ENCODE data around the gene FNBP1.

The FNBP1 gene

DNA sequence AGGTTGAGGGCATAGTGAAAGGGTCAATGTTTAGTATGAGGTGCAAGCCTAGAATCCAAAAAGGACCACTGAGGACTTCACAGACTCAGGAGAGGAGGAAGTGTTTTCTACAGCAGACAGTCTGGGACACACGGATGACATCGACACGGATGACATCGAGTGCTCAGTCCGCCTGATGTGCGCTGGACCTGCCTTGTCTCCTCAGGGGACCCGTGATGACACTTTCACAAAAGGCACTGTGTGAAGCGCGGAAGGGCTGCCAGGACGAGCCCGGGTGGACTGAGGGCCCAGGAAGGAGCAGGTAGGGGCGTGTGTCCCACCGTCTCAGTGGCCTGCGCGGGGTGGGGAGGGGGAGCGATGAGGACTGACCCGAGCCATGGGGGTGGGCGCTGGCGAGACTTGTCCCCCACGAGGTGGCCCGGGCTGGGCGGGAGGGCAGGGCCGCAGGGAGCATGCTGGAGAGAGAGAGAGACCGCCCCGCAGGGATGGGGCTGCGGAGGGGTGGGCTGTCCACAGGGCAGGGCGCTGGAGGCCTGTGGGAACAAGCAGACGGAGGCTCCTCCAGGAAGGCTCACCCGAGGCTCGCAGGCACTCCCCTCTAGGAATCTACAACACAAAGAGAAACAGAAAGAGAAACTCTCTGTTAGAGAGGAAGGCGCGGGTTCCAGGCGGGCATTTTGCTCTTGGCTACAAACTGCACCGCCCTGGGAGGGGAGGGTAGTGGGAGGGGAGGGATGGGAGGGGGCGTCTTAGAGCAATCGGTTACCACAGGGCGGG lies 152.9 kb downstream of the FNBP1 start:
- peak in 4 of 14 donors; percentile 12 to 55 (median 40) for DNase-seq

GRCh38 chr9:129889122-129889940 lies 153.7 kb downstream of the FNBP1 start:
- peak in 1 of 14 donors; percentile 19 for DNase-seq

DNA sequence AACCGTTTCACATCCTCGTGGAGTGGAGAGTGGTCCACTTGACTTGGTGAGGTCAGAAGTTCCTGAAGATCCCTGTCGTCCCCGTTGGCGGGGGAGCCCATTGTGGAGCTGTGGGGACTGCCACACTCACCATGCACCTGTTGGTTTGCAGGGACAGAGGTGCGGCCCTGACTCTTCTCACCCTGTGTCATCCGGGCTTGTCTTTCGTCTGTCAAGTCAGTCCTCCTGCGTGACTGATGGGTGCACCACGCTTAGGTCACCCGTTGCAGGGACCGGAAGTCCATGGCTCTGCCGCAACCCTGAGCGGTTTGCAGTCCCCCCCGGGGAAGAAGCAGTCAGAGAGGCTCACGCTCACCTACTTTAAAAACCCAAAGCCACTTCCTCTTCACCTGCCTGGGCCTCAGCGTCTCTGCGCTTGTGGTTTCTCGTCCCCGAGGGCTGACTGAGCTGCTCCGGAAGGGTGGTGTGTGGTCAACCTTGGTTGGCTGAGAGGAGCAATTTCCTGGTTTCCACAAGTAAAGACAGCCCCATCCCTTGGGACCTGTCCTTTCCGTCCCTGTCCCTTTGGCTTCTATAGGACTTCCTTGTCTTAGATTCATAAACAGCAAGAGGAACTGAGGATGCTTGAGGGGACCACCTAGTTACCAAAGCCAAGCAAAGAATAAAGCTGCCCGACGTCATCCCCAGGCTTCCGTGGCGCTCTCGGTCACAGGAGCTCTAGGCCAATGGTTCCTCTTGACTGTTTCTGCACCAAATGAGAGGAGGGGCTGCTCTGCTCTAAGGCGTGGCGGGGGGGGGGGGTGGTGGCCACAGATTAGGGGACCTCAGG lies 154.5 kb downstream of the FNBP1 start:
- DNase-seq = peak in 2 of 14 donors; percentile 25 to 50

DNA sequence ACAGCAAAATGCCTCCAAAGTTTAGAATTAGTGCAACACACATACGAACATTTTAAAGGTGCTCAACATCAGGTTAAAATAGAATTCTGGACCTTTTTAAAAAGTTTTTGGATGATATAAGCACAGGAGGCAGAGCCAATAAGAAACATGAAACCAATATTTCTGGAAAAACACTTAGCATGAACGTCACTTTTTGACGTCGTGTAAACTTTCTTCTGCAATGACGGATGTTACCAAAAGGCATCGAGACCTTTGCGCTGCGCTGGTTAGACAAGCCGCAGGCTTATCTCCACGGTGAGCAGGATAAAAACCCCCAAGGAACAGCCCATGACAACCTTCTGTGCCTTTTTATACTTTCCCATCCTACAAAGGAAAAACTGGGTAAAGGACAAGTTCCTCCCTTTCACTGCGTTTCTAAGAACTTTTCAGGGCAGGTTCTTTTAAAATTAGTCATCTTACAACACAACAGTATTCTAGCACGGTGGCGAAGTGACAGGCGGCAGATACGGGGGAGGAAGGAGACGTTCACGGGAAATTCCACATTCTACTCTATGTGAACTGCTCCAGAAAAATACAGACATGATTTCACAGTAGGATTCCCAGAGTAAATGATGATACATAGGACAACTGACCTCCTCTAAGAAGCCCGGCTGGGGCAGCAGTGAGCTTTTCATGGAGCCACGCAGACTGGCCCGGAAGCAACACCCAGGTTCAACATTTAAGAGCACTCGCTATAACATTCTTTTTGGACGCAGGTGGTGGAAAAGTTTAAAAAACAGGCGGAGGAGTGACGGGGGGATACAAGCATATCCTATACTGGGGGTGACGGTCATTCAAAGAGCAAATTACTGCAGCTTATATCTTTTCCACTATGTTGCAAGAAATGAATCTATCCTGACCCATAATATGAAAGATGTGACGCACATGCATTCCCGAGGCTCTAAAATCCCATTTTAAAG lies 155.4 kb downstream of the FNBP1 start:
- DNase-seq = no peak

- peak in 11 of 14 donors; percentile 23 to 55 (median 42) for DNase-seq
These were observed 156.5 kb downstream of the FNBP1 start for GRCh38 chr9:129886226-129887174.

- peak in 13 of 14 donors; percentile 31 to 89 (median 75) for DNase-seq
These were observed 157.3 kb downstream of the FNBP1 start for GRCh38 chr9:129885670-129886106.

GRCh38 chr9:129885018-129885669 lies 157.8 kb downstream of the FNBP1 start:
- peak in 9 of 14 donors; percentile 37 to 70 (median 58) for DNase-seq

DNA sequence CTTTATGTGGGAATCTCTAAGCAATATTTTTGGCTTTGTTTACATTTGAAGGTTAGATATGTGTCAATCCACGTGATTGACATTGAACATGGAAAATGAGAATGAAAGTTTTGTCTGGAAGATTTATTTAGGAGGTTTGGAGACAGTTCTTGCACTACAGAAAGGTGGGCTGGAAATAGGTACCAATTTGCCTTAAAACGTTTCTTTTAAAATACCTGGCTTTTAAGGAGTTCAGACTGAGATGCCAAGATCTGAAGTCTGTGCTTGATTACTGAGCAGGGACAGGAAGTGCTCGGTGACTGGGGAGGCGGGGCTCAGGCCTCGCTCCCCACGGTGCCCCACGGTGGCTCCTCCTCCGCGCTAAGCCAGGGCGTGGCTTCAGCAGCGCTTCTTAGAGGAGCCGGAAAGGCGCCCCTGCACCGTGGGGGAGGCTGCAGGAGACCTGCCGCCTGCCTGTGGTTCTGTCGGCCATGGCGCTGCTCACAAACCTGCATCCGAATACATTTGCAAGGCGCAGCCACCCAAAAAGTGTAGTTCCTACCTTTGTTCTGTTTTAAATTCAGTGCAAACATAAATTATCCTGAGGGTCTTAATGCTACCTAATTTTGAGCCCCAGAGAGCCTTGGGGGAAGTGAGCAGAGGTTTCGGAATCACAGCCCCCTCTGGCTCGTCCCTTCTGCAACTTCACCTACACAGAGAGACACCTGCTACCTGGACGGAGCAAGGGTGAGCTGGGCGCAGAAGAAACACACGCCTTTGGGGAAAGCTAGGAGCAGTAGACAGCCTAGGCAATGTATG lies 158.6 kb downstream of the FNBP1 start:
- DNase-seq = peak in 13 of 14 donors; percentile 19 to 85 (median 47)

DNA sequence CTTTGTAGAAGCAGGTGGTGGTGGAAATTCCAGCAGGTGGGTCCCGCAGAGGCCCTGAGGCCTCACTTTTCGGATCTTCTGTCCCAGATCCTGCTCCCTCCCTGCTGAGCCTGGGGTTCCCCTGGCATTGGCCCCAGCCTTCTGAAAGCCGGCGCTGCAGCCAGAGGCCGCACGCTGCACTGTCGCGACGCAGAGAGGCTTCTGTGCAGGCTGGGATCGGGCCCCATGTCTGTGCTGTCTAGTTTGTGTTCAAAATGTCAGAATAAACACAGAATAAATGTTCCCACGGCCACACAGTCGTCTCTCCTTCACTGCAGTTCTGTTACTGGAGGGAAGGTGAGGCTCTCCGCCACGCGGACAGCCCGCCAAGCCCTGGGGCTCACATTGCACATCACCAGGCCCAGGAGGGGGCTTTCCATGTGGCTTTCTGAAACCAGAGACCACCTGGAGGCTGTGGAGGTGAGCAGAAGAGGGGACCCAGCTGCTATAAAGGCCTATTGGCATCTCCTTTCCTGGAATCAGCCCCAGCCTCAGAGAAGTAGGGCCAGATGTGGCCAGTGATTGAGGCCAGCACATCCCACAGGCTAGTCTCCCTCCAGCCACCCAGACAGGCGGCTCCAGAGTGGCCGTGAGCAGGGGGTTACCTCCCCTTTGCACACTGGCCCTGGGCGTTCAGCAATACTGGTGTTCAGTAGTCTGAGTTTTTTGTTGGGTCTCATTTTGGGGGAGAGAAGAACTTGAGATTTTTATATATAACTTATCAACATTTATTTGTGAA lies 161.3 kb downstream of the FNBP1 start:
- peak in 1 of 14 donors; percentile 15 for DNase-seq

GRCh38 chr9:129880654-129881546 lies 162.1 kb downstream of the FNBP1 start:
- DNase-seq = peak in 1 of 14 donors; percentile 41

GRCh38 chr9:129879991-129880653 lies 162.9 kb downstream of the FNBP1 start:
- DNase-seq = no peak

DNA sequence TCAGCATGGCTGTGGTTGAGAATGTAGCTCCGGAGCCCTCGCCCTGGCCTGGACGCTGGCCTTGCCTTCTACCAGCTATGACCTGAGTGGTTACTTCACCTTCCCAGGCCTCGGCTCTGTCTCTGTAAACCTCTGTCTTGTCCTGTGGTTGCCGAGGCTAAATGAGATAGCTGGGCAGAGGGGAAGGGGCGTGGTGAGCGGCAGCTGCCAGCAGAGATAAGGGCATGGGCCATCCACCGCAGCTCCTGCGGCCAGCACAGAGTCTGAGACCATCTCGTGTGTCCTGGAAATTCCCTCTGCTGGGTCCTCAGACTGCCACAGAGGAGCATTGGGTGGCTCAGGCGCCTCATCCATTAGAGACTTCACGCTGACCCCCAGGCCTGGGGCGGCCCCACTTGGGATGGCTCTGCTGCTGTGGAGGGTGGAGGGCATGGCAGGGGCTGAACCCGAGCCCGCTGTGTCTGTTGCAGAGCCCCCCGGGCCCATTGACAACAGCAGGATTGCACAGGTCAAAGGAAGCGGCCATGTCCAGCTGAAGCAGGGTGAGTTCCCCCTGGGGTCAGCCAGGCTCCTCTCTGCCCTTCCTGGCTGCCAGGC lies 163.8 kb downstream of the FNBP1 start:
- no peak for DNase-seq

GRCh38 chr9:129878291-129878690 lies 164.7 kb downstream of the FNBP1 start:
- no peak for DNase-seq

DNA sequence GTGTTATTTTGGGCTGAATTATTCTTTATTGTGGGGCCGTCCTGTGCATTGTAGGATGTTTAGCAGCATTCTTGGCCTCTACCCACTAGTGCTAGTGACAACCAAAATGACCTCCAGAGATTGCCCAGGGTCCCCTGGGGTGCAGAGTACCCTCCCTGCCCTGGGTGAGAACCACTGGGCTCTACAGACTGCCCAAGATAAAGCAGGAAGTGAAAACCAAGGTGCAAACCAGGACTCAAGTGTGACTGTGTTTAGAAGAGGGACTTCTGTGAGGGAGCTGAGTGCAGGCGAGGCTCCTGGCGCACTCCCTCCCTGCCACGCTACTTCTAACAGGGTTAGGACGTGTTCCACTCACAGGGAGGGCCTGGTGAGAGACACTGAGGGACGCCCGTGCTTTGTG lies 166.2 kb downstream of the FNBP1 start:
- no peak for DNase-seq

DNA sequence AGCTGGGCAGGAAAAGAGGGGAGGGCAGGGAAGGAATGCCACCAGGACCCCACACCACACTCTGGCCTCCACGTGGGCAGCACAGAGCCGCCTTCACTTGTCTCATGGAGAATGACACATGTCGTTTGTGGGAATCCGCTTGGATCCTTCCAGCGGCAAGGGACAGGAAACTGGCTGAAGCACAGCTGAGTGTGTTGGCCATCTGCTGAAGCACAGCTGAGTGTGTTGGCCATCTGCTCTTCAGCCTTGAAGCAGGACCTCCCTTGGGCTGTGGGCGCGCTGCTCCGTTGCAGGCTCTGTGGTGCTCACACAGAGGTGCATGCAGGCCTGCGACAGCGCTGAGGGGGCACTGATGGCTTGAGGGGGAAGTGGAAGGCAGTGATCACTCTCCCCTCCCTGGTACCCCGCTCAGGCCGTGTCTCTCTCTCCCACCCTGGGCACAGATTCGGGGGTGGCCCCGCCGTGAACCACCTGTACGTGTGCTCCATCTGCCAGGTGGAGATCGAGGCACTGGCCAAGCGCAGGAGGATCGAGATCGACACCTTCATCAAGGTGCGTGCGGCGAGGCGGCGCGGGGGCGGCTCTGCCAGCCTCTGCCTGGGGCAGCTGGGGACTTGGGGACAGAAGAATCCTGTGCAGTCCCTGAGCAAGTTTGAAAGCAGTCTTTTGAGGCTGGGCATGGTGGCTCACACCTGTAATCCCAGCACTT lies 167.1 kb downstream of the FNBP1 start:
- peak in 1 of 14 donors; percentile 77 for DNase-seq
